NCI-H2107 treated with DMSO at 0.1 percent for 48 hours (cell line): Measurements from ENCODE around the gene MEAF6.
A peak's percentile ranks its signal among the peaks of the same experiment; 100 is the strongest.
"Not testable (repeated sequence)": the region's sequence is repeated elsewhere in the genome, so short reads cannot be mapped to it uniquely, and the experiment has no call there.

ENCODE experiments used
- DNase-seq: peaks from one replicate; lab custom pipeline; 2025; ENCODE audit not compliant: unreplicated experiment; lab: John Stamatoyannopoulos, UW

MEAF6 gene

GRCh38 chr1:37532418-37533156 is 18.0 kb upstream of the MEAF6 start:
- DNase-seq = not testable (repeated sequence)

DNA sequence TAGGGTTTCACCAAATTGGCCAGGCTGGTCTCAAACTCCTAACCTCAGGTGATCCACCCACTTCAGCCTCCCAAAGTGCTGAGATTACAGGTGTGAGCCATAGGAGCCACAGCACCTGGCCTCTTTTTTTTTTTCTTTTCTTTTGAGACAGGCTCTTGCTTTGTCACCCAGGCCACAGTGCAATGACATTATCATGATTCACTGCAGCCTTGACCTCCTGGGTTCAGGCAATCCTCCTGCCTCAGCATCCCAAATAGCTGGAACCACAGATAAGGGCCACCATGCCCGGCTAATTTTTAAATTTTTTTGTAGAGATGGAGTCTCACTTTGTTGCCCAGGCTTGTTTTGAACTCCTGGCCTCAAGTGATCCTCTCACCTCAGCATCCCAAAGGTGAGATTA is 15.3 kb upstream of the MEAF6 start:
- DNase-seq = not testable (repeated sequence)

DNA sequence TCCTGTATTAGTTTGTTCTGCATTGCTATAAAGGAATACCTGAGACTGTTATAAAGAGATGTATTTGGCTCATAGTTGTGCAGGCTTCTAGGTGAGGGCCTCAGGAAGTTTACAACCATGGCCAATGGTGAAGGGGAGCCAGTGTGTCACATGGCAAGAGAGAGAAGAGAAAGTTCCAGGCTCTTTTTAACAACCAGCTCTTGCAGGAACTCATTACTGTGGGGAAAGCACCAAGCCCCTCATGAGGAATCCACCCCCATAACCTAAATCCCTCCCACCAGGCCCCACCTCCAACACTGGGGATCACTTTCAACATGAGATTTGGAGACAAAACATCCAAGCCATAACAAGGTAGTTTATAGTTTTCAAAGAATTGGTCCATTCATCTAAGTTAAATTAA is 5.0 kb upstream of the MEAF6 start:
- DNase-seq = no peak

DNA sequence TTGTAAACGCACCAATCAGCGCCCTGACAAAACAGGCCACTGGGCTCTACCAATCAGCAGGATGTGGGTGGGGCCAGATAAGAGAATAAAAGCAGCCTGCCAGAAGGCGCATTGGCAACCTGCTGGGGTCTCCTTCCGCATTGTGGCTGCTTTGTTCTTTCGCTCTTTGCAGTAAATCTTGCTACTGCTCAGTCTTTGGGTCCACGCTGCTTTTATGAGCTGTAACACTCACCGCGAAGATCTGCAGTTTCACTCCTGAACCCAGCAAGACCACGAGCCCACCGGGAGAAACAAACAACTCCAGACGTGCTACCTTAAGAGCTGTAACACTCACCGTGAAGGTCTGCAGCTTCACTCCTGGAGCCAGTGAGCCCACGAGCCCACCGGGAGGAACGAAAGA is 4.4 kb upstream of the MEAF6 start:
- not testable (repeated sequence) for DNase-seq

DNA sequence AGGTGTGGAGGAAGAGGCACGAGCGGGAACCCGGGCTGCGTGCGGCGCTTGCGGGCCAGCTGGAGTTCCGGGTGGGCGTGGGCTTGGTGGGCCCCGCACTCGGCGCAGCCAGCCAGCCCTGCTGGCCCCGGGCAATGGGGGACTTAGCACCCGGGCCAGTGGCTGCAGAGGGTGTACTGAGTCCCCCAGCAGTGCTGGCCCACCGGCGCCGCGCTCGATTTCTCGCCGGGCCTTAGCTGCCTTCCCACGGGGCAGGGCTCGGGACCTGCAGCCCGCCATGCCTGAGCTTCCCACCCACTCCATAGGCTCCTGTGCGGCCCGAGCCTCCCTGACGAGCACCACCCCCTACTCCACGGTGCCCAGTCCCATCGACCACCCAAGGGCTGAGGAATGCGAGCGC is 3.7 kb upstream of the MEAF6 start:
- DNase-seq = not testable (repeated sequence)

- DNase-seq = no peak
Observed at GRCh38 chr1:37517569-37517968, 3.0 kb upstream of the MEAF6 start.

DNA sequence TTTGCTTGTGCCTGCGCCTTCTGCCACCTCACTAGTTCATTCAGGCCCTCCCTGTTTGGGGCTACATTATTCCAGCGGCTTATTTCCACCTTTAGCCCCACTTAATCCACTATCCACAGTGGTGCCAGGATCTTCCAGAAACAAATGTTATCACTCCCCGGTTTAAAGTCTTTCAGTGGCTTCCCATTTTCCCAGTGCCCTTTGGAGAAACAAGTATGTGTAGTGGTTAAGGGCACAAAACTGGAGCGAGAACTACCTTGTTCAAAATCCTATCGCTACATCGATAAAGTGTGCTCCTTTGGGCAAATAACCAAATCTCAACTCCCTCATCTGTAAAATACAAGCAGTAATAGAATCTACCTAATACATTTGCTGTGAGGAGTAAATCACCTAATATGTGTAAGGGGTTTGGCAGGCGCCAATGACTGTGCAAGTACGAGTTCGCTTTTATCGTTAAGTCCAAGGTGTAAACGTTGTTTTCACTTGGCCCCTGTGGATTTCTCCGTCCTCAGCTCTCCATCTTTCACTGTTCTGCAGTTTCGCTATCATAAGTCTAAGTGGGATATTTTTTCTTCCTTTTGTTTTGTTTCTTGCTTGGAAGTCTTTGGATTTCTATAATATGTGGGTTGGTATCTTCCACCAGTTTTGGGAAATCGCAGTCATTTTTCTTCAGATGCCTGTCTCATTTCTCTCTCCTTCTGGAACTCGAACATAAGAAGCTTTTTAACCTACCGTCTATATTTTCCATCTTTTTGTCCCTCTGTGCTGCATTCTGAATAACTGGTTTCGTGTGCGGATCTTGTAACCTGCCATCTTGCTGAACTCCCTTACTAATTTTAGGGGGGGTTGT is 844 bp upstream of the MEAF6 start:
- no peak for DNase-seq

GRCh38 chr1:37513795-37514349 is 694 bp downstream of the MEAF6 start:
- DNase-seq = peak; percentile 19

GRCh38 chr1:37509181-37509580 is 5.4 kb downstream of the MEAF6 start:
- DNase-seq = peak; percentile 62

DNA sequence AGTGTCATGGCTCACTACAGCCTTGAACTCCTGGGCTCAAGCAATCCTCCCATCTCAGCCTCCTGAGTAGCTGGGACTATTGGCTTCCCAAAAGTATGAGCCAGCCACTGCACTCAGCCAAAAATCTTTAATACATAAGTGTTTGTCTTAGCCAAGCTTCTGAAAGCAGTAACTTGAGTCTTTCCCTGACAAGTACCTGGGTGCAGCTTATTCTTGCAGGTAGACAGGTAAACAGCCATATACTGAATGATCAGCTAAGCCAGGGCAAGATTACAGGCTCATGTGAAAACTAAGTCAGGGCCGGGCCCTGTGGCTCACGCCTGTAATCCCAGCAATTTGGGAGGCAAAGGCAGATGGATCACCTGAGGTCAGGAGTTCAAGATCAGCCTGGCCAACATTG is 7.8 kb downstream of the MEAF6 start:
- DNase-seq = no peak

GRCh38 chr1:37502791-37503190 is 11.8 kb downstream of the MEAF6 start:
- not testable (repeated sequence) for DNase-seq

DNA sequence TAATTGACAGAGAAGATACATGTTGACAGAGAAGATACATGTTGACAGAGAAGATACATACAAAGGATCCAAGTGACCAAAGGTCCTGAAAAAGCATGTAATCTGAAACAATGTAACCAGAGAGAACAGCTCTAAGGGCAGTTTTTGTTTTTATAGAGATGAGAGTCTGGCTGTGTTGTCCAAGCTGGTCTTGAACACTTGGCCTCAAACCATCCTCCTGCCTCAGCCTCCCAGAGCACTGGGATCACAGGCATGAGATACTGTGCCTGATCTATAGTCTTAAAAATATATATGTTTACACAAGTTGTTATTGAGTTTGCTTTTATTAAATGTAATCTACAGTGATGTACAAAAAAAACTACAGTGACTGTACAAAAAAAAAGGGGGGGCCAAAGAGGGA is 12.5 kb downstream of the MEAF6 start:
- no peak for DNase-seq

- no peak for DNase-seq
Observed at GRCh38 chr1:37501661-37502060, 12.9 kb downstream of the MEAF6 start.

DNA sequence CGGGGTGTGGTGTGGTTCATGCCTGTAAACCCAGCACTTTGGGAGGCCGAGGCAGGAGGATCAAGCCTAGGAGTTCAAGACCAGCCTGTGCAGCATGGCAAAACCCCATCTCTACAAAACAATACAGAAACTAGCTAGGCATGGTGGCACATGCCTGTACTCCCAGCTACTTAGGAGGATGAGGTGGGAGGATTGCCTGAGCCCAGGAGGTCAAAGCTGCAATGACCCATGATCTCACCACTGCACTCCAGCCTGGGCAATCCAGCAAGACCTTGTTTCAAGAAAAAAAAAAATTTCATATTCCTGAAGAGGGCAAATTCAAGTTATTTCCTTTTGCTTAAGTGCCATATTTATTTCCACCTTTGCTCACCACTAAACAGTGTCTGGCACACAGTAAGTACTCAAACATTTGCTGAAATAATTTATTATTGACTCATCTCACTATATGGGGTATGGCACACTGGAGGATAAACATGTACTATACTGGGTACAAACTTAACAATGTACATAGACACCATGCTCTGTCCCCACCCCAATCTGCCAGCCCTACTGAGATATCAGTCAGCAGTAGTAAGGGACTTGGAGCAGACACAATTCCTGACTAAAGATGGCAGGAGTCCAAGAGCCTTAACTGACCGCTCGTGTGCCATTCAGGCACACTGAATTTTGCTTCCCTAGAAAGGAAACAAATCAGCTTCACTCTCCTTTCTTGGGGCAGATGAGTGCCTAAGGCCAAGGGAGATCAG is 15.5 kb downstream of the MEAF6 start:
- no peak for DNase-seq

DNA sequence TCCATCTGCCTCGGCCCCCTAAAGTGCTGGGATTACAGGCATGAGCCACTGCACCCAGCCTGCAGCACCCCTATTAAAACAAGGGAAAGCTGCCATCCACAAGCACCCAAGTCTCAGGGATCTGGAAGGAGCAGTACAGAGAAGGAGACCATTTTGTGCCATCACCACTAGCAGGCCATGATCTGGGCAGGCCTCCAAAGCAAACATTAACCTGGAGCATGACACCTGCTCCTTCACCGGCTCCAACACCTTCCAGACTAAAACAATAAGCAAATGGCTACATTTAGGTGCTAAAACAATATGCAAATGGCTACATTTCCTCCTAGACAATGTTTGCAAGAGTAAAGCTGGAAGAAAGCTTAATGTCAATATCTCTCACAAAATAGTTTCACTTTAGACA is 16.7 kb downstream of the MEAF6 start:
- peak; percentile 93 for DNase-seq

- DNase-seq = no peak
Observed at GRCh38 chr1:37495875-37496274, 18.7 kb downstream of the MEAF6 start.

- DNase-seq = no peak
Observed at GRCh38 chr1:37493336-37494098, 21.0 kb downstream of the MEAF6 start.

DNA sequence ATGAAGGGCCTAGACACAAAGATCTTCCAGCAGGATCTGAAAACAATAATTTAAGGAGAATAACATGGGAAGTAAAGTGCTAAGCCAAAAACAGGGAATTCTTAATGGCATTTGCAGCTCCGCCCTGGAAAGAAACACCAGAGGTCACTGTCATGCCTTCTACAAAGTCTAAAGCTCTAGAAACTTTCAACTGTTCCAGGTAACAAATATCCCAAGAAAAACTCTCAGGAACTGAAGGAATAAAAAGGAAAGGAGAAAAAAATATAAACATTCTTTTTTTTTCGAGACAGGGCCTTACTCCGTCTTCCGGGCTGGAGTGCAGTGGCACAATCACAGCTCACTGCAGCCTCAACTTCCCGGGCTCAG is 27.0 kb downstream of the MEAF6 start:
- no peak for DNase-seq

DNA sequence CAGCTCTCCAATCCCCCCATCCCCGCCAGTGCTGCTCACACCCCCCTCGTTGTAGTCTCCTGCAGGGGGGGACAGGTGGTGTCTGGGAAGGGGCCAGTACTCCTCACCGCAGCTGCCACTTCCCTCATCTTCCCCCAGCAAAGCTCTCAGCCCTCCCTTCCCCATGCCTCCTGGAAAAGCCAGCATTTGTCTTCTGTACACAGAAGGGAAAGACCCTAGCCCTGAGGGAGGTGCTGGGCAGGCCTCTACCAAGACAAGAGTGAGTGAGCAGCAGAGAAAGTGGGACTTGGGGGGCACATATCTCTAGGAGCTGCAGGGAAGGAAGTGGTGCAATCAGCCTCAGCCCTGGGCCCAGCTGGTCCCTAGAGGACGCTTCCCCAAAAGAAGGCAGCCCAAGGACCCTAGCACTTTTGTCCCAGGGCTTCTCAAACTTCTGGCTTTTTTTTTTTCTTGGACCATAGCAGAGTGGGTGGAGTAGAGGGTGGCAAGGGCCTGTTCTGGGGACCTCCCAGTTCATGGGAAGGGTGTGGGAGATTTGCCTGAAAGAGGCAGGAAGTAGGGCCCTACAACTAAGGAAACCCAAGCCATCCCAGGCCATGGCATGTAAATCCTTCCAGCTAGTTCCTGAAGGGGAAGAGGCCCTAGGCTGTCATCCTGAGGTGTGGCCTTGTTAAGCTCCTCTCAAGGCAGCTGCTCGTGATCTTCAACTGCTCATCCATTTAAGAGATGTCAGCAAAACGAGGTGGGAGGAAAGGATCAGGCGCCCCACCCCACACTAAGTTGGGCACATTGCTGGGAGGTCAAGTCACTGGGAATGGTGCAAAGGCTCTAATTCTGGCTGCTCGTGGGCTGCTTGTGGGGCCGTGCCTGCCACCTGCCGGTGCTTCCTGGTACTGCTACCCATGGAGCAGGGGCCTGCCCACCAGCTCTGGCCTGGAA is 27.6 kb downstream of the MEAF6 start:
- DNase-seq = peak; percentile 49
